ENCODE data around the gene CRELD1. TPM values are rescaled to one million over a fixed set of nuclear protein-coding genes. Genes with fewer than 3 reads are reported as not detected.
A peak's percentile ranks its signal among the peaks of the same experiment; 100 is the strongest.

Gene CRELD1
- total and polyA plus RNA-seq, 9 of the 15 experiments (the other 6 are each of a cell fraction or from before 2014, with no cell fraction given) = 3.3 to 25.8 (median 16.5) TPM

DNA sequence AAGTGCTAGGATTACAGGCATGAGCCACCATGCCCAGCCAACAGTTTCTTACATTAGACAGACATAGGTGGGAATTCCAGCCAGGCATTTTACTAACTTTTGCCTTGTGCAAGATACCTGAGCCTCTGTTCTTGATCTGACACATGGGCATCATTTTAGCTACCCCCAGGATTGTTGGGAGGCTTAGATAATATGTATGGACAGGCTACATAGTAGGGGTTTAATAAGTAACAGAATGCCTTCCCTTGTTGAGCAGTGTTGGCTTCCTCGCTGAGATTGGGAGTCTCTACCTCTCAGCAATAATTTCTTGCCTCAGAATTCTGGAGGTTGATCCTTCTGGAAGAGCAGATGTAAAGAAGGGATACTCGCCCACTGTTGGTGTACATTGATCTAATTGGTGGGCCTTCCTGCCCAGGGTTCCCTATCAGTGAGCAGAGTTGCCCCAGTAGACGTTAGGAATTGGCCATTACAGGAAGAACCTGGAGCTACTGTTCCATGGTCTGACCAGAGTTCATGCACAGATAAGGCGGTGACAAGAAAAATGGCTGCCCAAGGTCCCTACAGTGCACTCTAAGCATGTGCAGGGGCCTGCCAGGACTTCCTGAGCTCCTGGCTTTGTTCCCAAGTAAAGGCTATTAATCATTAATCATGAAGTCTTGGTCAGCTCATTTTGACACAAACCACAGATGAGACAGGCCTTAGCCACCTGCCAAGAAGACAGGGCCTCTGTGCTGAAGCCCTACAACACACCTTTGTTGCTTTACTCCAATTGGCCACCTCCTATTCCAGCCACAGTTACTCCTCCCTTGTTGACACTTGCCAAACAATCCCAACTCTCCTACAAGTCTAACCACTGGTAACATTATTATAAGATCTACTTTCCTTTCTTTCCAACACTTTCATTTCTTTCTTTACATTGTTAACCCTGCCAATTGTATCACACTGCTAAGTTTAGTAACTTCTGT lies 35.9 kb upstream of the CRELD1 start (continued):
- TF ChIP-seq, protein P1, sequence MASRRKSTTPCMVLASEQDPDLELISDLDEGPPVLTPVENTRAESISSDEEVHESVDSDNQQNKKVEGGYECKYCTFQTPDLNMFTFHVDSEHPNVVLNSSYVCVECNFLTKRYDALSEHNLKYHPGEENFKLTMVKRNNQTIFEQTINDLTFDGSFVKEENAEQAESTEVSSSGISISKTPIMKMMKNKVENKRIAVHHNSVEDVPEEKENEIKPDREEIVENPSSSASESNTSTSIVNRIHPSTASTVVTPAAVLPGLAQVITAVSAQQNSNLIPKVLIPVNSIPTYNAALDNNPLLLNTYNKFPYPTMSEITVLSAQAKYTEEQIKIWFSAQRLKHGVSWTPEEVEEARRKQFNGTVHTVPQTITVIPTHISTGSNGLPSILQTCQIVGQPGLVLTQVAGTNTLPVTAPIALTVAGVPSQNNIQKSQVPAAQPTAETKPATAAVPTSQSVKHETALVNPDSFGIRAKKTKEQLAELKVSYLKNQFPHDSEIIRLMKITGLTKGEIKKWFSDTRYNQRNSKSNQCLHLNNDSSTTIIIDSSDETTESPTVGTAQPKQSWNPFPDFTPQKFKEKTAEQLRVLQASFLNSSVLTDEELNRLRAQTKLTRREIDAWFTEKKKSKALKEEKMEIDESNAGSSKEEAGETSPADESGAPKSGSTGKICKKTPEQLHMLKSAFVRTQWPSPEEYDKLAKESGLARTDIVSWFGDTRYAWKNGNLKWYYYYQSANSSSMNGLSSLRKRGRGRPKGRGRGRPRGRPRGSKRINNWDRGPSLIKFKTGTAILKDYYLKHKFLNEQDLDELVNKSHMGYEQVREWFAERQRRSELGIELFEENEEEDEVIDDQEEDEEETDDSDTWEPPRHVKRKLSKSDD (conservative IDR thresholded peaks at IDR 0.05; ENCODE audit: low read length) = 0 out of 2 replicates have a peak, but pooled peaks have one; percentile 51
- TF ChIP-seq HMG20B (CRISPR knock-in tag; IDR thresholded peaks at IDR 0.05) (no peak), SMARCB1 (IDR thresholded peaks at IDR 0.05; ENCODE audit: insufficient read length, low read depth) (no peak), POLR2G (IDR thresholded peaks at IDR 0.05; ENCODE audit: low read depth, low read length) (no peak), HMGN3 (IDR thresholded peaks at IDR 0.05; ENCODE audit: borderline replicate concordance, extremely low read depth, insufficient read length, low read depth, low read length) (no peak), ZNF79 (CRISPR knock-in tag; IDR thresholded peaks at IDR 0.05; ENCODE audit: low read depth) (peak; percentile 46; the same call in 1 of the 2 replicates), DMBX1 (CRISPR knock-in tag; IDR thresholded peaks at IDR 0.05; ENCODE audit: borderline replicate concordance) (peak; percentile 81; the same call in 1 of the 2 replicates), ZFP36 (IDR thresholded peaks at IDR 0.05; ENCODE audit: low read depth, low read length, partially characterized antibody) (no peak), NFATC3 (IDR thresholded peaks at IDR 0.05) (no peak), CBX8 (IDR thresholded peaks at IDR 0.05; ENCODE audit: borderline replicate concordance, extremely low read depth, low read depth, low read length, poor library complexity, severe bottlenecking) (no peak), ZNF830 (CRISPR knock-in tag; IDR thresholded peaks at IDR 0.05) (0 out of 2 replicates have a peak, but pooled peaks have one; percentile 36), FOXK2 (conservative IDR thresholded peaks at IDR 0.05 in 1 of 2, IDR thresholded peaks at IDR 0.05 in 1 of 2; ENCODE audit: low read depth in 2 of 2) (0 out of 4 replicates have a peak, but pooled peaks have one; percentile 62 to 63), JUNB (CRISPR knock-in tag; conservative IDR thresholded peaks at IDR 0.05) (no peak), GABPB1 (CRISPR knock-in tag; IDR thresholded peaks at IDR 0.05) (no peak), SMARCA4 (IDR thresholded peaks at IDR 0.05) (peak; percentile 47; the same call in 1 of the 2 replicates)
- TF ChIP-seq, protein P2, sequence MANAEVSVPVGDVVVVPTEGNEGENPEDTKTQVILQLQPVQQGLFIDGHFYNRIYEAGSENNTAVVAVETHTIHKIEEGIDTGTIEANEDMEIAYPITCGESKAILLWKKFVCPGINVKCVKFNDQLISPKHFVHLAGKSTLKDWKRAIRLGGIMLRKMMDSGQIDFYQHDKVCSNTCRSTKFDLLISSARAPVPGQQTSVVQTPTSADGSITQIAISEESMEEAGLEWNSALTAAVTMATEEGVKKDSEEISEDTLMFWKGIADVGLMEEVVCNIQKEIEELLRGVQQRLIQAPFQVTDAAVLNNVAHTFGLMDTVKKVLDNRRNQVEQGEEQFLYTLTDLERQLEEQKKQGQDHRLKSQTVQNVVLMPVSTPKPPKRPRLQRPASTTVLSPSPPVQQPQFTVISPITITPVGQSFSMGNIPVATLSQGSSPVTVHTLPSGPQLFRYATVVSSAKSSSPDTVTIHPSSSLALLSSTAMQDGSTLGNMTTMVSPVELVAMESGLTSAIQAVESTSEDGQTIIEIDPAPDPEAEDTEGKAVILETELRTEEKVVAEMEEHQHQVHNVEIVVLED (CRISPR knock-in tag; IDR thresholded peaks at IDR 0.05) = no peak
- TF ChIP-seq, protein P3, sequence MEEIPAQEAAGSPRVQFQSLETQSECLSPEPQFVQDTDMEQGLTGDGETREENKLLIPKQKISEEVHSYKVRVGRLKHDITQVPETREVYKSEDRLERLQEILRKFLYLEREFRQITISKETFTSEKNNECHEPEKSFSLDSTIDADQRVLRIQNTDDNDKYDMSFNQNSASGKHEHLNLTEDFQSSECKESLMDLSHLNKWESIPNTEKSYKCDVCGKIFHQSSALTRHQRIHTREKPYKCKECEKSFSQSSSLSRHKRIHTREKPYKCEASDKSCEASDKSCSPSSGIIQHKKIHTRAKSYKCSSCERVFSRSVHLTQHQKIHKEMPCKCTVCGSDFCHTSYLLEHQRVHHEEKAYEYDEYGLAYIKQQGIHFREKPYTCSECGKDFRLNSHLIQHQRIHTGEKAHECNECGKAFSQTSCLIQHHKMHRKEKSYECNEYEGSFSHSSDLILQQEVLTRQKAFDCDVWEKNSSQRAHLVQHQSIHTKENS (CRISPR knock-in tag; IDR thresholded peaks at IDR 0.05) = no peak
- TF ChIP-seq, protein P4, sequence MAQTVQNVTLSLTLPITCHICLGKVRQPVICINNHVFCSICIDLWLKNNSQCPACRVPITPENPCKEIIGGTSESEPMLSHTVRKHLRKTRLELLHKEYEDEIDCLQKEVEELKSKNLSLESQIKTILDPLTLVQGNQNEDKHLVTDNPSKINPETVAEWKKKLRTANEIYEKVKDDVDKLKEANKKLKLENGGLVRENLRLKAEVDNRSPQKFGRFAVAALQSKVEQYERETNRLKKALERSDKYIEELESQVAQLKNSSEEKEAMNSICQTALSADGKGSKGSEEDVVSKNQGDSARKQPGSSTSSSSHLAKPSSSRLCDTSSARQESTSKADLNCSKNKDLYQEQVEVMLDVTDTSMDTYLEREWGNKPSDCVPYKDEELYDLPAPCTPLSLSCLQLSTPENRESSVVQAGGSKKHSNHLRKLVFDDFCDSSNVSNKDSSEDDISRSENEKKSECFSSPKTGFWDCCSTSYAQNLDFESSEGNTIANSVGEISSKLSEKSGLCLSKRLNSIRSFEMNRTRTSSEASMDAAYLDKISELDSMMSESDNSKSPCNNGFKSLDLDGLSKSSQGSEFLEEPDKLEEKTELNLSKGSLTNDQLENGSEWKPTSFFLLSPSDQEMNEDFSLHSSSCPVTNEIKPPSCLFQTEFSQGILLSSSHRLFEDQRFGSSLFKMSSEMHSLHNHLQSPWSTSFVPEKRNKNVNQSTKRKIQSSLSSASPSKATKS (CRISPR knock-in tag; IDR thresholded peaks at IDR 0.05) = no peak
